ENCODE data around the gene RIMBP2. TPM values are rescaled to one million over a fixed set of nuclear protein-coding genes. Genes with fewer than 3 reads are reported as not detected.

Gene RIMBP2
- total RNA-seq, 1 donor from 2014 or later = 0.27 TPM

DNA sequence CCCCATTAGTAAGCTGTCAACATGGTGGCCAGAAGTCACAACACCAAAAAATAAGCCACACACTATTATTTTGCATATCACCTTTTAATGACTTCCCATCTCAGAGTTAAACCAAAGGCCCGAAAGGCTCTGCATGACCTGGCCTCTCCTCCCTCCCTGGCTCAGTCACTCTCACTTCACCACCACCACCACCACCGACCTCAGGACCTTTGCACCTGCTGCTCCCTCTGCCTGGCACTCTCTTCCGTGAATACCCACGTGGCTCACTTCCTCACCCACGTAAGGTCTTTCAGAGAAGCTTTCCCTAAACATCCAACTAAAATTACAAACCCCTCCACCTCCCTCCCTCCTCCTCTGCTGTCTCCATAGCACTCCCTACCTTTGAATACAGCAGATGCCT, 134.3 kb downstream of the RIMBP2 start:
- Histone ChIP-seq H3K27ac (no peak overlapping the region), H3K4me3 (no peak overlapping the region), H3K27me3 (ENCODE audit: low read depth) (no peaks in the 10 kb centered on the region), H3K36me3 (no peaks in the 10 kb centered on the region), H3K4me1 (no peaks in the 10 kb centered on the region), H3K9me3 (no peaks in the 10 kb centered on the region)
- intact Hi-C loops (cut with DNase I) = no loop called here
- DNase-seq (no peak), ATAC-seq (no peak)
- TF ChIP-seq, protein P1, sequence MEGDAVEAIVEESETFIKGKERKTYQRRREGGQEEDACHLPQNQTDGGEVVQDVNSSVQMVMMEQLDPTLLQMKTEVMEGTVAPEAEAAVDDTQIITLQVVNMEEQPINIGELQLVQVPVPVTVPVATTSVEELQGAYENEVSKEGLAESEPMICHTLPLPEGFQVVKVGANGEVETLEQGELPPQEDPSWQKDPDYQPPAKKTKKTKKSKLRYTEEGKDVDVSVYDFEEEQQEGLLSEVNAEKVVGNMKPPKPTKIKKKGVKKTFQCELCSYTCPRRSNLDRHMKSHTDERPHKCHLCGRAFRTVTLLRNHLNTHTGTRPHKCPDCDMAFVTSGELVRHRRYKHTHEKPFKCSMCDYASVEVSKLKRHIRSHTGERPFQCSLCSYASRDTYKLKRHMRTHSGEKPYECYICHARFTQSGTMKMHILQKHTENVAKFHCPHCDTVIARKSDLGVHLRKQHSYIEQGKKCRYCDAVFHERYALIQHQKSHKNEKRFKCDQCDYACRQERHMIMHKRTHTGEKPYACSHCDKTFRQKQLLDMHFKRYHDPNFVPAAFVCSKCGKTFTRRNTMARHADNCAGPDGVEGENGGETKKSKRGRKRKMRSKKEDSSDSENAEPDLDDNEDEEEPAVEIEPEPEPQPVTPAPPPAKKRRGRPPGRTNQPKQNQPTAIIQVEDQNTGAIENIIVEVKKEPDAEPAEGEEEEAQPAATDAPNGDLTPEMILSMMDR (IDR thresholded peaks at IDR 0.05) = no peak

DNA sequence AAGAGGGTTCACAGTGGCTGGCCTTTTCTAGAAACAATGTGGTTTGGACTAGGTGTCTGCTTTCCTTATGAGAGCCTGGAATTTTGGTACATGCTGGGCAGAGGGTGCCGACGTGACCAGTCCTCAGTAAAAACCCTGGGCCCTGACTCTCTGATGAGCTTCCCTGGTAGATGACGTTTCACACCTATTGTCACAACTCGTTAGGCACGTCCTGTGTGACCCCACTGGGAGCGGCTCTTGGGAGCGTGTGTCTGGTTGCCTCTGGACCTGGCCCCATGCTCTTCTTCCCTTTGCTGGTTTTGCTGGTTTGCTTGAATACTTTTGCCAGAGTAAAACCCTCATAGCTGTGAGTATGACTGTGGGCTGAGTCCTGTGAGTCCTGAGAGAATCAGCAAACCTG, 136.9 kb downstream of the RIMBP2 start:
- Histone ChIP-seq H3K4me1 (no peaks in the 10 kb centered on the region), H3K36me3 (no peaks in the 10 kb centered on the region), H3K9me3 (no peaks in the 10 kb centered on the region), H3K27ac (no peak overlapping the region), H3K4me3 (no peak overlapping the region), H3K27me3 (ENCODE audit: low read depth) (no peaks in the 10 kb centered on the region)
- ATAC-seq (no peak), DNase-seq (no peak)
- intact Hi-C loops (cut with DNase I) = no loop called here
- TF ChIP-seq, protein P1 (IDR thresholded peaks at IDR 0.05) = no peak

DNA sequence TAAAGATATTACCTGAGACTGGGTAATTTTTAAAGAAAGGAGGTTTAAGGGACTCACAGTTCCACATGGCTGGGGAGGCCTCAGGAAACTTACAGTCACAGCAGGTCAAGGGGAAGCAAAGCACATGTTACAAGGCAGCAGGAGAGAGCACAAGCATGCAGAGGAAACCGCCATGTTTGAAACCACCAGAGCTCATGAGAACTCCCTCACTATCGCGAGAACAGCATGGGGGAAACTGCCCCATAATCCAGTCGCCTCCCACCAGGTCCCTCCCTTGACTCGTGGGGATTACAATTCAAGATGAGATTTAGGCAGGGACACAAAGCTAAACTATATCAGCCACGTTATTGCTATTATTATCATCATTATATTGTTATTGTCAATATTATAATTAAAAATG, 138.7 kb downstream of the RIMBP2 start:
- H3K4me3 ChIP-seq = no peak overlapping the region

DNA sequence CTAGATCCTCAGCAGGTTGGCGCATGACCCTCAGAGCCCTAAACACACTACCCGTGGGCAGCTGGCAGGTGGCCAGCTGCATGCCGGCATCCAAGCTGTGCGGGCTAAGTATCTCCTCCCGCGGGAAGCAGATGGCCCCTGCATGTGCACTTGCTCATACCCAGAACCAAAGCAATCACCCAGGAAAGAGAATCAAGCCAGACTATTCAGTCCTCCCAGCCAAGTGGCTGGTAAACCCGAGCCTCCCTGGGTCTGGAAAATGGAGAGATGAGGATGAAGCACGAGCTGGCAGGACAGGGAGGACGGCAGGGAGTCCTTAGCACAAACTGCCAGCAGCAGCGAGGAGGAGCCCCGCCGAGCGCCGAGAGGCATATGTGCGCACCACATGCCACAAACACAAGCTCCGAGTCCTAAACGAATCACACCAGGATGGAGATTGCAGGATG, 139.7 kb downstream of the RIMBP2 start:
- TF ChIP-seq, protein P1 (IDR thresholded peaks at IDR 0.05) = no peak

More for the DNA sequence above, 138.7 kb downstream of the RIMBP2 start:
- TF ChIP-seq, protein P1 (IDR thresholded peaks at IDR 0.05) = no peak
- Histone ChIP-seq H3K4me1 (no peaks in the 10 kb centered on the region), H3K36me3 (no peaks in the 10 kb centered on the region), H3K27me3 (ENCODE audit: low read depth) (no peaks in the 10 kb centered on the region), H3K27ac (no peak overlapping the region), H3K9me3 (no peaks in the 10 kb centered on the region)
- DNase-seq = no peak
- intact Hi-C loops (cut with DNase I) = no loop called here
- no peak for ATAC-seq

DNA sequence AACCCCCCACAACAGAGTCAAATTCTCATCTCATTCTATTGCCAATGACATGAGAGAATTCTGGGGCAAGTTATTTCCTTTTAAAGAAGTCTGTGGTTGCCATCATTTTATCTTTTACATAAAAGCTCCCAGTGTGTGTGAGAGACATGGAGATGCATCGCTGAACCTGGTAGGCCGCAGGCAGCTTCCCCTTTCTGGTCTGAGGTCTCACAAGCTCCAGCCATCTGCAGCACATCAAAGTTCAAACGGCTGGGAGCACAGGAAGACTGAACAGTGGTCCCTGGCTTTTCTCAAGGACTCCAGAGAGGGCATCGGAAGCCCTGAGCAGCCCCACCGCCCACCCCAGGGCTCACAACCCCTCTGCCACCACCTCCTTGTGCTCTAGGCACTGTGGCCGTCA, 141.7 kb downstream of the RIMBP2 start:
- Histone ChIP-seq H3K27ac (no peak overlapping the region), H3K9me3 (no peaks in the 10 kb centered on the region), H3K4me1 (no peaks in the 10 kb centered on the region), H3K36me3 (no peaks in the 10 kb centered on the region), H3K4me3 (no peak overlapping the region), H3K27me3 (ENCODE audit: low read depth) (no peaks in the 10 kb centered on the region)
- TF ChIP-seq, protein P1 (IDR thresholded peaks at IDR 0.05) = no peak
- intact Hi-C loops (cut with DNase I) = no loop called here
- no peak for DNase-seq
- ATAC-seq = no peak

More for the DNA sequence above, 139.7 kb downstream of the RIMBP2 start:
- H3K4me3 ChIP-seq = no peak overlapping the region
- no peaks in the 10 kb centered on the region for H3K36me3 ChIP-seq
- DNase-seq (no peak), ATAC-seq (no peak)
- no peak overlapping the region for H3K27ac ChIP-seq
- no peaks in the 10 kb centered on the region for H3K9me3 ChIP-seq
- H3K4me1 ChIP-seq = no peaks in the 10 kb centered on the region
- no peaks in the 10 kb centered on the region for H3K27me3 ChIP-seq (ENCODE audit: low read depth)
- intact Hi-C loops (cut with DNase I) = no loop called here

DNA sequence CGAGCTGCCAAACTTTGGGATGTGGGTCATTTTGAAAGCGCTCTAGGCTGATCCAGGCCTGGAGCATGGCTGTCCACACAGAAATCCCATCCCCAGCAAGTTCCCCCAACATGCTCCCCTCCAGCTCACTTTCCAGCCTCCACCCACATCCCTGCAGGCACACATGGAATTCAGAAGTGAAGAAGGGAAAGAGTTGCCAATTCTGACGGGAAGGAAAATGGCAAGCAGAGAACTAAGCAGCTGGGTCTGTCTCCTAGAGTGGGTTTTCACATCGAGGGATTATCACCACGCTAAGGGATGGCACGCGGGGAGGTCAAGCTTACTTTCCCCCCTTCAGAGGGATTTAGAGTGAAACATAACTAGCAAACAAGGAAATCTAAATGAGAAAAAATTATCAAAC, 142.3 kb downstream of the RIMBP2 start:
- intact Hi-C loops (cut with DNase I) = no loop called here
- Histone ChIP-seq H3K27me3 (ENCODE audit: low read depth) (no peaks in the 10 kb centered on the region), H3K27ac (no peak overlapping the region), H3K4me1 (no peaks in the 10 kb centered on the region), H3K9me3 (no peaks in the 10 kb centered on the region), H3K36me3 (no peaks in the 10 kb centered on the region), H3K4me3 (no peak overlapping the region)
- DNase-seq (no peak), ATAC-seq (no peak)
- TF ChIP-seq, protein P1 (IDR thresholded peaks at IDR 0.05) = no peak
